Activated CD4-positive, alpha-beta T cell treated with anti-CD3 and anti-CD28 coated beads for 48 hours (primary cell): ENCODE data around the gene SLC11A1.

ENCODE experiments used
- DNase-seq: peaks from one replicate; pipeline ENCODE4 v3.0.0-alpha.2; 2020

Gene SLC11A1

DNA sequence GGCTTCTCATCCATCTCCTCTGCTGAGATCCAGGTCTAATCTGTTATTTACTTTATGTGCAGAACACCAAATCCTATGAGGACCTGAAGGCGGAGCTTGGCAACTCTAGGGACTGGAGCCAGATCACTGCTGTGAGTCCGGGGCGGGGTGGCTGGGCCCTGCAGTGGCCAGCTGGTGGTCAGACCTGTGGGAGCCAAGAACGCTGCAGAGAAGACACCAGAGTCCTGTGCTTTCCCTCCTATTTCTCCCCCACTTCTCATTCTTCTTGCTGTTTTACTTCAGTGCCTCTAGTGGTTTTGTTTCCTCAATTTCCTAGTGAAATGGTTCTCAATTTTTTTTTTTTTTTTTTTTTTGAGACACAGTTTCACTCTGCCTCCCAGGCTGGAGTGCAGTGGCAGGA is 56.5 kb downstream of the SLC11A1 start:
- no peak for DNase-seq

DNA sequence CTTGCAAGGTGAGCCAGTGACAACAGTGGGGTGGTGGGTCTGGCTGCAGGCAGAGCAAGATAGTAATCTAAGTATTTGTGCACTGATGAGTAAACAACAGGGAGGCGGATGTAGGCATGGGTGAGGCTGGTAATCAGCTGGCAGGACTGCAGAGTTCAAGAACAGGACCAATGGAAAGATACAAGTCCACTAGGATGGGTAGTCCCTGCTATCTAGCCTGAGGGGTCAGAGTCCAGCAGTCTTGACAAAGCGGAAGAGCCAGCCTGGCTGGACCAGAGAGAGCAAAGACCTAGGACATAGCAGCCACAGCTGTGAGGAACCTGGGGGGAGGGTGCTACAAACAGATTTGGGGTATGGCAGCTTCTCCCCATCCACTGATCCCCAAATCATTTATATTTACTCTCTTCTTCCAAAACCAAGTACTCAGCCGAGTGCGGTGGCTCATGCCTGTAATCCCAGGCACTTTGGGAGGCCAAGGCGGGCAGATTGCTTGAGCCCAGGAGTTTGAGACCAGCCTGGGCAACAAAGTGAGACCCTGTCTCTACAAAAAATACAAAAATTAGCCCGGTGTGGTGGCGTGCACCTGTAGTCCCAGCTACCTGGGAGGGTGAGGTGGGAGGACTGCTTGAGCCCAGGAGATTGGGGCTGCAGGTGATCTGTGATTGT is 62.8 kb downstream of the SLC11A1 start:
- no peak for DNase-seq

DNA sequence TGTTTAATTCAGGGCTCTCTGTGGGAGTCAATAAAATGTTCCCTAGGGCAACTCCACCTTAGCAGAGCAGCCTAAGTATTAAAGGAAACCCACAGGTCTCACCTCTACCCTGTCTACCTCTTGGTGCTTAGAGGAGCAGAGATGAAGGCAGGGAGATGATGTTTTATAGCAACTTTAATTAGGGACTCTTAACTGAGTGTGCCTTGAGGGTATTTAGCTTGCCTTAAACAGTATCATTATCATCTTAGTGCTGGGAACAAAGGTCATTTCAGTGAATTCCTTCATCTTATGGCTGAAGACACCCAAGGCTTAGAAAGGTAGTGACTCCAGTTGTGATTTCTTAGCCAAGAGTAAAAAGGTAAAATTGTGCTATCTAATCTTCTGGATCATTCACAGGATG is 63.5 kb downstream of the SLC11A1 start:
- no peak for DNase-seq
